Measurements from ENCODE around the gene KCND3.

The KCND3 gene

GRCh38 chr1:111895469-111895868, 94.0 kb downstream of the KCND3 start:
- H3K4me1 ChIP-seq (ENCODE audit: control insufficient read depth in 1 of 2, insufficient read depth in 1 of 2, low read depth in 1 of 2, low read length in 1 of 2) = no peaks in the 10 kb centered on the region

GRCh38 chr1:111895017-111895416, 94.5 kb downstream of the KCND3 start:
- no peaks in the 10 kb centered on the region for H3K9me3 ChIP-seq
- no peak for TF ChIP-seq CTCF (IDR thresholded peaks at IDR 0.05)
- H3K27ac ChIP-seq = no peak overlapping the region
- H3K27me3 ChIP-seq = peaks cover 37% of the 10 kb centered on the region
- no peaks in the 10 kb centered on the region for H3K4me1 ChIP-seq (ENCODE audit: control insufficient read depth in 1 of 2, insufficient read depth in 1 of 2, low read depth in 1 of 2, low read length in 1 of 2)
- no peak overlapping the region for H3K4me3 ChIP-seq (ENCODE audit: low read depth in 1 of 2, low read length in 1 of 2)
- H3K36me3 ChIP-seq = no peaks in the 10 kb centered on the region

More at GRCh38 chr1:111895469-111895868, 94.0 kb downstream of the KCND3 start:
- no peak for TF ChIP-seq CTCF (IDR thresholded peaks at IDR 0.05)
- no peaks in the 10 kb centered on the region for H3K9me3 ChIP-seq
- H3K27ac ChIP-seq = no peak overlapping the region
- H3K36me3 ChIP-seq = no peaks in the 10 kb centered on the region
- H3K4me3 ChIP-seq (ENCODE audit: low read depth in 1 of 2, low read length in 1 of 2) = no peak overlapping the region
- H3K27me3 ChIP-seq = peaks cover 37% of the 10 kb centered on the region

- no peak overlapping the region for H3K4me3 ChIP-seq (ENCODE audit: low read depth in 1 of 2, low read length in 1 of 2)
- H3K4me1 ChIP-seq (ENCODE audit: control insufficient read depth in 1 of 2, insufficient read depth in 1 of 2, low read depth in 1 of 2, low read length in 1 of 2) = no peaks in the 10 kb centered on the region
- no peaks in the 10 kb centered on the region for H3K9me3 ChIP-seq
- H3K27ac ChIP-seq = no peak overlapping the region
- peaks cover 38% of the 10 kb centered on the region for H3K27me3 ChIP-seq
- no peak for TF ChIP-seq CTCF (IDR thresholded peaks at IDR 0.05)
- no peaks in the 10 kb centered on the region for H3K36me3 ChIP-seq
Measured at GRCh38 chr1:111894497-111894896, 95.0 kb downstream of the KCND3 start.

GRCh38 chr1:111891566-111891965, 97.9 kb downstream of the KCND3 start:
- no peaks in the 10 kb centered on the region for H3K36me3 ChIP-seq
- no peak for TF ChIP-seq CTCF (IDR thresholded peaks at IDR 0.05)
- no peaks in the 10 kb centered on the region for H3K4me1 ChIP-seq (ENCODE audit: control insufficient read depth in 1 of 2, insufficient read depth in 1 of 2, low read depth in 1 of 2, low read length in 1 of 2)

GRCh38 chr1:111888740-111889376, 100.6 kb downstream of the KCND3 start:
- Histone ChIP-seq H3K4me1 (ENCODE audit: control insufficient read depth in 1 of 2, insufficient read depth in 1 of 2, low read depth in 1 of 2, low read length in 1 of 2) (no peaks in the 10 kb centered on the region), H3K4me3 (ENCODE audit: low read depth in 1 of 2, low read length in 1 of 2) (no peak overlapping the region), H3K27ac (no peak overlapping the region)

More at GRCh38 chr1:111891566-111891965, 97.9 kb downstream of the KCND3 start:
- Histone ChIP-seq H3K4me3 (ENCODE audit: low read depth in 1 of 2, low read length in 1 of 2) (no peak overlapping the region), H3K9me3 (no peaks in the 10 kb centered on the region), H3K27ac (no peak overlapping the region), H3K27me3 (peaks cover 47% of the 10 kb centered on the region)

More at GRCh38 chr1:111888740-111889376, 100.6 kb downstream of the KCND3 start:
- no peak for TF ChIP-seq CTCF (IDR thresholded peaks at IDR 0.05)
- Histone ChIP-seq H3K36me3 (no peaks in the 10 kb centered on the region), H3K27me3 (peaks cover 38% of the 10 kb centered on the region), H3K9me3 (no peaks in the 10 kb centered on the region)

Measured in neutrophil (primary cell).